K562 (cell line): ENCODE results near the gene MTHFSD. TPM values are rescaled to one million over a fixed set of nuclear protein-coding genes. Genes with fewer than 3 reads are reported as not detected.

Experiments used
- BCOR ChIP-seq: fragments of 450-650 bp; IDR thresholded peaks from 2 replicates; pipeline ENCODE4 v1.6.1; 2016
- PTBP1 ChIP-seq: fragments of 200-400 bp; formaldehyde crosslinking; IDR thresholded peaks from 2 replicates; pipeline ENCODE4 v1.6.1; 2017; ENCODE audit warnings: low read depth, low read length
- SETDB1 ChIP-seq: IDR thresholded peaks from one replicate; pipeline ENCODE4 v1.6.1; 2012; ENCODE audit warnings: low read length, control low read depth, inconsistent platforms
- U2AF2 ChIP-seq: fragments of 200-400 bp; formaldehyde crosslinking; optimal IDR thresholded peaks from 2 replicates; pipeline ENCODE3; 2017; ENCODE audit warnings: low read depth, mild to moderate bottlenecking, low read length
- ZFP91 ChIP-seq: sonication (generic); formaldehyde crosslinking; IDR thresholded peaks from 2 replicates; pipeline ENCODE4 v1.8.0; 2022; ENCODE audit warnings: mild to moderate bottlenecking, missing genetic modification reagents
- polyA plus RNA-seq, 8 experiments: library from polyadenylated mRNA; depleted of rRNA in 4 of 8; stranded (reverse) in 5 of 8; unstranded in 3 of 8; fragments of >200 nt; fragmentation: Nextera tagmentation in 2 of 8; fragmentation: Illumina TruSeq in 1 of 8; extraction: Ambion mirVana in 2 of 8; extraction: Trizol in 1 of 8; gene quantifications; 2 replicates each; pipeline versions ENCODE4 v1.2.1 to v1.2.3, GENCODE V29; 2011 to 2014; ENCODE audit warnings: inconsistent platforms in 1 of 8, missing spikeins in 1 of 8
- total RNA-seq, 7 experiments: library from RNA; depleted of rRNA in 6 of 7; stranded (reverse); fragments of >200 nt in 6 of 7; fragmentation: Illumina TruSeq in 2 of 7; extraction: Trizol in 2 of 7; gene quantifications; 2 replicates each; pipeline versions ENCODE4 v1.2.1 to v1.2.3, GENCODE V29; 2011 to 2021; ENCODE audit warnings: low replicate concordance in 1 of 7
- TF ChIP-seq, protein P1 (sequence below): fragments of 250-450 bp; sonication (Bioruptor Pico); IDR thresholded peaks from 2 replicates; pipeline ENCODE4 v1.4.0; 2020

Gene MTHFSD
- total and polyA plus RNA-seq, 9 of the 15 experiments (the other 6 are each of a cell fraction or from before 2014, with no cell fraction given) = 3.2 to 20.2 (median 12.0) TPM

- TF ChIP-seq, protein P1, sequence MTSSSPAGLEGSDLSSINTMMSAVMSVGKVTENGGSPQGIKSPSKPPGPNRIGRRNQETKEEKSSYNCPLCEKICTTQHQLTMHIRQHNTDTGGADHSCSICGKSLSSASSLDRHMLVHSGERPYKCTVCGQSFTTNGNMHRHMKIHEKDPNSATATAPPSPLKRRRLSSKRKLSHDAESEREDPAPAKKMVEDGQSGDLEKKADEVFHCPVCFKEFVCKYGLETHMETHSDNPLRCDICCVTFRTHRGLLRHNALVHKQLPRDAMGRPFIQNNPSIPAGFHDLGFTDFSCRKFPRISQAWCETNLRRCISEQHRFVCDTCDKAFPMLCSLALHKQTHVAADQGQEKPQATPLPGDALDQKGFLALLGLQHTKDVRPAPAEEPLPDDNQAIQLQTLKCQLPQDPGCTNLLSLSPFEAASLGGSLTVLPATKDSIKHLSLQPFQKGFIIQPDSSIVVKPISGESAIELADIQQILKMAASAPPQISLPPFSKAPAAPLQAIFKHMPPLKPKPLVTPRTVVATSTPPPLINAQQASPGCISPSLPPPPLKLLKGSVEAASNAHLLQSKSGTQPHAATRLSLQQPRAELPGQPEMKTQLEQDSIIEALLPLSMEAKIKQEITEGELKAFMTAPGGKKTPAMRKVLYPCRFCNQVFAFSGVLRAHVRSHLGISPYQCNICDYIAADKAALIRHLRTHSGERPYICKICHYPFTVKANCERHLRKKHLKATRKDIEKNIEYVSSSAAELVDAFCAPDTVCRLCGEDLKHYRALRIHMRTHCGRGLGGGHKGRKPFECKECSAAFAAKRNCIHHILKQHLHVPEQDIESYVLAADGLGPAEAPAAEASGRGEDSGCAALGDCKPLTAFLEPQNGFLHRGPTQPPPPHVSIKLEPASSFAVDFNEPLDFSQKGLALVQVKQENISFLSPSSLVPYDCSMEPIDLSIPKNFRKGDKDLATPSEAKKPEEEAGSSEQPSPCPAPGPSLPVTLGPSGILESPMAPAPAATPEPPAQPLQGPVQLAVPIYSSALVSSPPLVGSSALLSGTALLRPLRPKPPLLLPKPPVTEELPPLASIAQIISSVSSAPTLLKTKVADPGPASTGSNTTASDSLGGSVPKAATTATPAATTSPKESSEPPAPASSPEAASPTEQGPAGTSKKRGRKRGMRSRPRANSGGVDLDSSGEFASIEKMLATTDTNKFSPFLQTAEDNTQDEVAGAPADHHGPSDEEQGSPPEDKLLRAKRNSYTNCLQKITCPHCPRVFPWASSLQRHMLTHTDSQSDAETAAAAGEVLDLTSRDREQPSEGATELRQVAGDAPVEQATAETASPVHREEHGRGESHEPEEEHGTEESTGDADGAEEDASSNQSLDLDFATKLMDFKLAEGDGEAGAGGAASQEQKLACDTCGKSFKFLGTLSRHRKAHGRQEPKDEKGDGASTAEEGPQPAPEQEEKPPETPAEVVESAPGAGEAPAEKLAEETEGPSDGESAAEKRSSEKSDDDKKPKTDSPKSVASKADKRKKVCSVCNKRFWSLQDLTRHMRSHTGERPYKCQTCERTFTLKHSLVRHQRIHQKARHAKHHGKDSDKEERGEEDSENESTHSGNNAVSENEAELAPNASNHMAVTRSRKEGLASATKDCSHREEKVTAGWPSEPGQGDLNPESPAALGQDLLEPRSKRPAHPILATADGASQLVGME (CRISPR knock-in tag) = no peak
- TF ChIP-seq ZFP91 (CRISPR knock-in tag) (no peak), U2AF2 (no peak), BCOR (no peak), SETDB1 (no peak), PTBP1 (no peak)
Measured at GRCh38 chr16:86545481-86545880, 9.6 kb downstream of the MTHFSD start (continued).
